HL-60 (cell line): ENCODE measurements around the gene ZPR1.

Experiments used
- CTCF ChIP-seq: IDR thresholded peaks from one replicate; pipeline ENCODE4 v1.5.1; 2011; ENCODE audit warnings: low read length, control low read depth, inconsistent platforms; ENCODE audit not compliant: insufficient read depth
- REST ChIP-seq: IDR thresholded peaks from 2 replicates; pipeline ENCODE4 v1.6.1; 2012; ENCODE audit warnings: low read depth; ENCODE audit not compliant: insufficient replicate concordance

DNA sequence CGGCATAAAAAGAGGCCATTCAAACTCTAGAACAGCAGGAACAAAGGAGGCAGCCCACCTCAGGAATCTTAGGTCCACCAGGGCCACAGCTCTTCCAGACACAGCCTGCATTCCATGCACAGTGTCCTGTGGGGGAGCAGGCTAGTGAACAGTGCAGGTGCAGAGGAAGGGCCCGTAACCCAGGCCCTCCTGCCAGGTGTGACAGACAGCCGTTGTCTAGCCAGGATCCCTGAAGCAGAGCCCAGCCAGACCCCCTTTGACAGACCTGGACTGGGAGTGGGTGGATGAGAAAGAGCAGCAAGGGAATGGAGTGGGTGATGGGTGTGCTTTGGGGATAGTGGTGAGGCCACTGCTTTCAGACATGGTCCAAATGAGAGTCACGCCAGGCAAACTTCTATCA lies 1.2 kb upstream of the ZPR1 start:
- TF ChIP-seq CTCF (no peak), REST (no peak)
